HEK293 (cell line): Measurements from ENCODE around the gene RPRD1B.

Experiments
- HOXA7 ChIP-seq: sonication (generic); formaldehyde crosslinking; IDR thresholded peaks from 2 replicates; pipeline ENCODE4 v1.8.1; 2022; ENCODE audit warnings: missing genetic modification reagents, borderline replicate concordance
- SP2 ChIP-seq: fragments of 450-650 bp; formaldehyde crosslinking; IDR thresholded peaks from 2 replicates; pipeline ENCODE4 v1.5.1; 2016; ENCODE audit warnings: missing biosample characterization, missing genetic modification characterization
- SP3 ChIP-seq: fragments of 450-650 bp; formaldehyde crosslinking; IDR thresholded peaks from 2 replicates; pipeline ENCODE4 v1.5.1; 2016; ENCODE audit warnings: missing biosample characterization, missing genetic modification characterization
- SP7 ChIP-seq: fragments of 450-650 bp; formaldehyde crosslinking; IDR thresholded peaks from 2 replicates; pipeline ENCODE4 v1.5.1; 2016; ENCODE audit warnings: missing biosample characterization, missing genetic modification characterization
- ZNF23 ChIP-seq: fragments of 450-650 bp; formaldehyde crosslinking; IDR thresholded peaks from 2 replicates; pipeline ENCODE4 v1.5.1; 2016; ENCODE audit warnings: missing biosample characterization, missing genetic modification characterization, borderline replicate concordance
- ZNF324 ChIP-seq: fragments of 450-650 bp; formaldehyde crosslinking; IDR thresholded peaks from 2 replicates; pipeline ENCODE4 v1.5.1; 2016; ENCODE audit warnings: missing biosample characterization, missing genetic modification characterization
- ZNF645 ChIP-seq: fragments of 450-650 bp; formaldehyde crosslinking; IDR thresholded peaks from 2 replicates; pipeline ENCODE4; 2016; ENCODE audit warnings: missing biosample characterization, missing genetic modification characterization
- ZNF76 ChIP-seq: fragments of 450-650 bp; formaldehyde crosslinking; IDR thresholded peaks from 2 replicates; pipeline ENCODE4; 2016; ENCODE audit warnings: low read depth, missing biosample characterization, missing genetic modification characterization, borderline replicate concordance
- ZNF785 ChIP-seq: fragments of 450-650 bp; formaldehyde crosslinking; IDR thresholded peaks from 2 replicates; pipeline ENCODE4 v1.5.1; 2016; ENCODE audit warnings: missing biosample characterization, missing genetic modification characterization
- TF ChIP-seq, protein P1 (sequence below): fragments of 450-650 bp; formaldehyde crosslinking; IDR thresholded peaks from 2 replicates; pipeline ENCODE4 v1.5.1; 2016; ENCODE audit warnings: missing biosample characterization, missing genetic modification characterization
- TF ChIP-seq, protein P2 (sequence below): fragments of 450-650 bp; formaldehyde crosslinking; IDR thresholded peaks from 2 replicates; pipeline ENCODE4 v1.5.1; 2016; ENCODE audit warnings: missing biosample characterization, missing genetic modification characterization
- TF ChIP-seq, protein P3 (sequence below): fragments of 450-650 bp; formaldehyde crosslinking; IDR thresholded peaks from 2 replicates; pipeline ENCODE4 v1.5.1; 2016; ENCODE audit warnings: missing biosample characterization, missing genetic modification characterization

GRCh38 chr20:38129893-38130609 lies 96.5 kb downstream of the RPRD1B start:
- TF ChIP-seq, protein P1, sequence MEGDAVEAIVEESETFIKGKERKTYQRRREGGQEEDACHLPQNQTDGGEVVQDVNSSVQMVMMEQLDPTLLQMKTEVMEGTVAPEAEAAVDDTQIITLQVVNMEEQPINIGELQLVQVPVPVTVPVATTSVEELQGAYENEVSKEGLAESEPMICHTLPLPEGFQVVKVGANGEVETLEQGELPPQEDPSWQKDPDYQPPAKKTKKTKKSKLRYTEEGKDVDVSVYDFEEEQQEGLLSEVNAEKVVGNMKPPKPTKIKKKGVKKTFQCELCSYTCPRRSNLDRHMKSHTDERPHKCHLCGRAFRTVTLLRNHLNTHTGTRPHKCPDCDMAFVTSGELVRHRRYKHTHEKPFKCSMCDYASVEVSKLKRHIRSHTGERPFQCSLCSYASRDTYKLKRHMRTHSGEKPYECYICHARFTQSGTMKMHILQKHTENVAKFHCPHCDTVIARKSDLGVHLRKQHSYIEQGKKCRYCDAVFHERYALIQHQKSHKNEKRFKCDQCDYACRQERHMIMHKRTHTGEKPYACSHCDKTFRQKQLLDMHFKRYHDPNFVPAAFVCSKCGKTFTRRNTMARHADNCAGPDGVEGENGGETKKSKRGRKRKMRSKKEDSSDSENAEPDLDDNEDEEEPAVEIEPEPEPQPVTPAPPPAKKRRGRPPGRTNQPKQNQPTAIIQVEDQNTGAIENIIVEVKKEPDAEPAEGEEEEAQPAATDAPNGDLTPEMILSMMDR (tag by site-specific recombination) = no peak
- TF ChIP-seq SP2 (no peak), SP3 (tag by site-specific recombination) (no peak), ZNF785 (tag by site-specific recombination) (no peak), ZNF23 (tag by site-specific recombination) (no peak), HOXA7 (CRISPR knock-in tag) (no peak), ZNF76 (tag by site-specific recombination) (no peak), SP7 (tag by site-specific recombination) (no peak), ZNF645 (no peak), ZNF324 (tag by site-specific recombination) (no peak)
- TF ChIP-seq, protein P2, sequence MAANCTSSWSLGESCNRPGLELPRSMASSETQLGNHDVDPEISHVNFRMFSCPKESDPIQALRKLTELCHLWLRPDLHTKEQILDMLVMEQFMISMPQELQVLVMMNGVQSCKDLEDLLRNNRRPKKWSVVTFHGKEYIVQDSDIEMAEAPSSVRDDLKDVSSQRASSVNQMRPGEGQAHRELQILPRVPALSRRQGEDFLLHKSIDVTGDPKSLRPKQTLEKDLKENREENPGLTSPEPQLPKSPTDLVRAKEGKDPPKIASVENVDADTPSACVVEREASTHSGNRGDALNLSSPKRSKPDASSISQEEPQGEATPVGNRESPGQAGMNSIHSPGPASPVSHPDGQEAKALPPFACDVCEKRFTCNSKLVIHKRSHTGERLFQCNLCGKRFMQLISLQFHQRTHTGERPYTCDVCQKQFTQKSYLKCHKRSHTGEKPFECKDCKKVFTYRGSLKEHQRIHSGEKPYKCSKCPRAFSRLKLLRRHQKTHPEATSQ (tag by site-specific recombination) = no peak
- TF ChIP-seq, protein P3, sequence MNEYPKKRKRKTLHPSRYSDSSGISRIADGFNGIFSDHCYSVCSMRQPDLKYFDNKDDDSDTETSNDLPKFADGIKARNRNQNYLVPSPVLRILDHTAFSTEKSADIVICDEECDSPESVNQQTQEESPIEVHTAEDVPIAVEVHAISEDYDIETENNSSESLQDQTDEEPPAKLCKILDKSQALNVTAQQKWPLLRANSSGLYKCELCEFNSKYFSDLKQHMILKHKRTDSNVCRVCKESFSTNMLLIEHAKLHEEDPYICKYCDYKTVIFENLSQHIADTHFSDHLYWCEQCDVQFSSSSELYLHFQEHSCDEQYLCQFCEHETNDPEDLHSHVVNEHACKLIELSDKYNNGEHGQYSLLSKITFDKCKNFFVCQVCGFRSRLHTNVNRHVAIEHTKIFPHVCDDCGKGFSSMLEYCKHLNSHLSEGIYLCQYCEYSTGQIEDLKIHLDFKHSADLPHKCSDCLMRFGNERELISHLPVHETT (tag by site-specific recombination) = no peak
